H1 (cell line): ENCODE results near the gene MARS1. TPM values are rescaled to one million over a fixed set of nuclear protein-coding genes. Genes with fewer than 3 reads are reported as not detected.

Experiments
- YY1 ChIP-seq: IDR thresholded peaks from 2 replicates; pipeline ENCODE4 v1.6.1; 2011; ENCODE audit warnings: low read depth, mild to moderate bottlenecking, low read length
- polyA plus RNA-seq, 7 experiments: library from polyadenylated mRNA; depleted of rRNA in 3 of 7; stranded (reverse) in 5 of 7; unstranded in 2 of 7; fragments of >200 nt in 5 of 7; fragments of 200-250 nt in 2 of 7; gene quantifications; 1 replicate in 5 of 7; 2 replicates in 1 of 7; 4 replicates in 1 of 7; pipeline versions ENCODE4 v1.2.1 to v1.2.3, GENCODE V29; 2011 to 2013; ENCODE audit warnings: missing spikeins in 2 of 7, mixed read lengths in 2 of 7
- total RNA-seq: library from RNA; stranded (reverse); fragmentation: NEBNext Ultra II Directional; extraction: Animal tissue kit (Norgen Biotek cat#: 25700); gene quantifications from 2 replicates; pipeline ENCODE4 v1.2.1, GENCODE V29; 2021
- TF ChIP-seq, protein P1 (sequence below): fragments of 300-600 bp; sonication (generic); IDR thresholded peaks from 2 replicates; pipeline ENCODE4 v1.7.1; 2012; ENCODE audit warnings: low read length, moderate library complexity, mild to moderate bottlenecking, inconsistent platforms; ENCODE audit not compliant: insufficient replicate concordance

The MARS1 gene
- total and polyA plus RNA-seq, 2 of the 8 experiments (the other 6 are each of a cell fraction or from before 2014, with no cell fraction given) = 194 to 407 TPM

DNA sequence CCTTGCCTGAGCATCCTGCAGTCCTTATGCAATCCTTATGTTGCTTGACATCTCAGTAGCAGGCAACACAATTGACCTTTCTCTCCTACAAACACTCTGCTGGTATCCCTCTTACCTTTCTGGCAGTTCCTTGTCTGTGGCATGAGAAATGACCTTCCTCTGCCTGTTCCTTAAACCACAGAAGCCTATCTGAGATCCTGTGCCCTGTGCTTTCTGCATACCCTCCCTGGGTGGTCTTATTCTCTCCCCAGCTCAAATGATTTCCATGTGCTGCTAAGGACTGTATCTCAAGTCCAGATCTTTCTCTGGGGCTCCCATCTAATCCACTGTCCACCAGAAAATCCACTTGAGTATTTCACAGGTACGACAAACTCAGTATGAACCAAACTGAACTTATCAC is 6.2 kb upstream of the MARS1 start (continued):
- TF ChIP-seq, protein P1, sequence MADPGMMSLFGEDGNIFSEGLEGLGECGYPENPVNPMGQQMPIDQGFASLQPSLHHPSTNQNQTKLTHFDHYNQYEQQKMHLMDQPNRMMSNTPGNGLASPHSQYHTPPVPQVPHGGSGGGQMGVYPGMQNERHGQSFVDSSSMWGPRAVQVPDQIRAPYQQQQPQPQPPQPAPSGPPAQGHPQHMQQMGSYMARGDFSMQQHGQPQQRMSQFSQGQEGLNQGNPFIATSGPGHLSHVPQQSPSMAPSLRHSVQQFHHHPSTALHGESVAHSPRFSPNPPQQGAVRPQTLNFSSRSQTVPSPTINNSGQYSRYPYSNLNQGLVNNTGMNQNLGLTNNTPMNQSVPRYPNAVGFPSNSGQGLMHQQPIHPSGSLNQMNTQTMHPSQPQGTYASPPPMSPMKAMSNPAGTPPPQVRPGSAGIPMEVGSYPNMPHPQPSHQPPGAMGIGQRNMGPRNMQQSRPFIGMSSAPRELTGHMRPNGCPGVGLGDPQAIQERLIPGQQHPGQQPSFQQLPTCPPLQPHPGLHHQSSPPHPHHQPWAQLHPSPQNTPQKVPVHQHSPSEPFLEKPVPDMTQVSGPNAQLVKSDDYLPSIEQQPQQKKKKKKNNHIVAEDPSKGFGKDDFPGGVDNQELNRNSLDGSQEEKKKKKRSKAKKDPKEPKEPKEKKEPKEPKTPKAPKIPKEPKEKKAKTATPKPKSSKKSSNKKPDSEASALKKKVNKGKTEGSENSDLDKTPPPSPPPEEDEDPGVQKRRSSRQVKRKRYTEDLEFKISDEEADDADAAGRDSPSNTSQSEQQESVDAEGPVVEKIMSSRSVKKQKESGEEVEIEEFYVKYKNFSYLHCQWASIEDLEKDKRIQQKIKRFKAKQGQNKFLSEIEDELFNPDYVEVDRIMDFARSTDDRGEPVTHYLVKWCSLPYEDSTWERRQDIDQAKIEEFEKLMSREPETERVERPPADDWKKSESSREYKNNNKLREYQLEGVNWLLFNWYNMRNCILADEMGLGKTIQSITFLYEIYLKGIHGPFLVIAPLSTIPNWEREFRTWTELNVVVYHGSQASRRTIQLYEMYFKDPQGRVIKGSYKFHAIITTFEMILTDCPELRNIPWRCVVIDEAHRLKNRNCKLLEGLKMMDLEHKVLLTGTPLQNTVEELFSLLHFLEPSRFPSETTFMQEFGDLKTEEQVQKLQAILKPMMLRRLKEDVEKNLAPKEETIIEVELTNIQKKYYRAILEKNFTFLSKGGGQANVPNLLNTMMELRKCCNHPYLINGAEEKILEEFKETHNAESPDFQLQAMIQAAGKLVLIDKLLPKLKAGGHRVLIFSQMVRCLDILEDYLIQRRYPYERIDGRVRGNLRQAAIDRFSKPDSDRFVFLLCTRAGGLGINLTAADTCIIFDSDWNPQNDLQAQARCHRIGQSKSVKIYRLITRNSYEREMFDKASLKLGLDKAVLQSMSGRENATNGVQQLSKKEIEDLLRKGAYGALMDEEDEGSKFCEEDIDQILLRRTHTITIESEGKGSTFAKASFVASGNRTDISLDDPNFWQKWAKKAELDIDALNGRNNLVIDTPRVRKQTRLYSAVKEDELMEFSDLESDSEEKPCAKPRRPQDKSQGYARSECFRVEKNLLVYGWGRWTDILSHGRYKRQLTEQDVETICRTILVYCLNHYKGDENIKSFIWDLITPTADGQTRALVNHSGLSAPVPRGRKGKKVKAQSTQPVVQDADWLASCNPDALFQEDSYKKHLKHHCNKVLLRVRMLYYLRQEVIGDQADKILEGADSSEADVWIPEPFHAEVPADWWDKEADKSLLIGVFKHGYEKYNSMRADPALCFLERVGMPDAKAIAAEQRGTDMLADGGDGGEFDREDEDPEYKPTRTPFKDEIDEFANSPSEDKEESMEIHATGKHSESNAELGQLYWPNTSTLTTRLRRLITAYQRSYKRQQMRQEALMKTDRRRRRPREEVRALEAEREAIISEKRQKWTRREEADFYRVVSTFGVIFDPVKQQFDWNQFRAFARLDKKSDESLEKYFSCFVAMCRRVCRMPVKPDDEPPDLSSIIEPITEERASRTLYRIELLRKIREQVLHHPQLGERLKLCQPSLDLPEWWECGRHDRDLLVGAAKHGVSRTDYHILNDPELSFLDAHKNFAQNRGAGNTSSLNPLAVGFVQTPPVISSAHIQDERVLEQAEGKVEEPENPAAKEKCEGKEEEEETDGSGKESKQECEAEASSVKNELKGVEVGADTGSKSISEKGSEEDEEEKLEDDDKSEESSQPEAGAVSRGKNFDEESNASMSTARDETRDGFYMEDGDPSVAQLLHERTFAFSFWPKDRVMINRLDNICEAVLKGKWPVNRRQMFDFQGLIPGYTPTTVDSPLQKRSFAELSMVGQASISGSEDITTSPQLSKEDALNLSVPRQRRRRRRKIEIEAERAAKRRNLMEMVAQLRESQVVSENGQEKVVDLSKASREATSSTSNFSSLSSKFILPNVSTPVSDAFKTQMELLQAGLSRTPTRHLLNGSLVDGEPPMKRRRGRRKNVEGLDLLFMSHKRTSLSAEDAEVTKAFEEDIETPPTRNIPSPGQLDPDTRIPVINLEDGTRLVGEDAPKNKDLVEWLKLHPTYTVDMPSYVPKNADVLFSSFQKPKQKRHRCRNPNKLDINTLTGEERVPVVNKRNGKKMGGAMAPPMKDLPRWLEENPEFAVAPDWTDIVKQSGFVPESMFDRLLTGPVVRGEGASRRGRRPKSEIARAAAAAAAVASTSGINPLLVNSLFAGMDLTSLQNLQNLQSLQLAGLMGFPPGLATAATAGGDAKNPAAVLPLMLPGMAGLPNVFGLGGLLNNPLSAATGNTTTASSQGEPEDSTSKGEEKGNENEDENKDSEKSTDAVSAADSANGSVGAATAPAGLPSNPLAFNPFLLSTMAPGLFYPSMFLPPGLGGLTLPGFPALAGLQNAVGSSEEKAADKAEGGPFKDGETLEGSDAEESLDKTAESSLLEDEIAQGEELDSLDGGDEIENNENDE = no peak
- TF ChIP-seq YY1 = no peak
